GM12891 (cell line): ENCODE results near the gene SALL3.

Source experiments
- POLR2A ChIP-seq: IDR thresholded peaks from 2 replicates; pipeline ENCODE4 v1.6.1; 2011; ENCODE audit warnings: low read depth, low read length, control low read depth
- SPI1 ChIP-seq: IDR thresholded peaks from 2 replicates; pipeline ENCODE4 v1.6.1; 2011; ENCODE audit warnings: low read depth, low read length, control low read depth

GRCh38 chr18:78957140-78957539 is 22.5 kb upstream of the SALL3 start:
- TF ChIP-seq SPI1 = no peak
- no peak for TF ChIP-seq POLR2A
